SJCRH30 (cell line): ENCODE results near the gene HMCN2. TPM values are rescaled to one million over a fixed set of nuclear protein-coding genes. Genes with fewer than 3 reads are reported as not detected.
"Not testable (repeated sequence)": the region's sequence is repeated elsewhere in the genome, so short reads cannot be mapped to it uniquely, and the experiment has no call there.

ENCODE experiments used
- DNase-seq, 2 experiments: peaks; one replicate each; pipeline ENCODE4 v3.0.0-alpha.2; 2015 to 2020
- H3K27ac ChIP-seq: fragments of 250-450 bp; sonication (Bioruptor Pico); 2 replicates; pipeline ENCODE4 v1.5.1; 2020; ENCODE audit warnings: mild to moderate bottlenecking, moderate library complexity
- H3K27me3 ChIP-seq: fragments of 250-450 bp; sonication (Bioruptor Pico); 2 replicates; pipeline ENCODE4 v1.5.1; 2020; ENCODE audit warnings: mild to moderate bottlenecking, moderate library complexity
- H3K36me3 ChIP-seq: fragments of 250-450 bp; sonication (Bioruptor Pico); 2 replicates; pipeline ENCODE4 v1.5.1; 2020; ENCODE audit warnings: mild to moderate bottlenecking, moderate library complexity
- H3K4me1 ChIP-seq: fragments of 250-450 bp; sonication (Bioruptor Pico); 2 replicates; pipeline ENCODE4 v1.5.1; 2020; ENCODE audit warnings: mild to moderate bottlenecking, moderate library complexity
- H3K4me3 ChIP-seq: fragments of 250-450 bp; sonication (Bioruptor Pico); 2 replicates; pipeline ENCODE4 v1.5.1; 2020; ENCODE audit warnings: mild to moderate bottlenecking, moderate library complexity
- H3K9me3 ChIP-seq: fragments of 250-450 bp; sonication (Bioruptor Pico); replicated peaks from 2 replicates; pipeline ENCODE4 v1.5.1; 2020; ENCODE audit warnings: mild to moderate bottlenecking, moderate library complexity
- total RNA-seq: library from RNA; depleted of rRNA; stranded (reverse); fragments of >200 nt; shearing (Covaris generic); gene quantifications from 2 replicates; pipeline ENCODE4 v1.2.3, GENCODE V29; 2014

HMCN2 gene
- total RNA-seq, 1 experiment from 2014 or later: 5.6 TPM

DNA sequence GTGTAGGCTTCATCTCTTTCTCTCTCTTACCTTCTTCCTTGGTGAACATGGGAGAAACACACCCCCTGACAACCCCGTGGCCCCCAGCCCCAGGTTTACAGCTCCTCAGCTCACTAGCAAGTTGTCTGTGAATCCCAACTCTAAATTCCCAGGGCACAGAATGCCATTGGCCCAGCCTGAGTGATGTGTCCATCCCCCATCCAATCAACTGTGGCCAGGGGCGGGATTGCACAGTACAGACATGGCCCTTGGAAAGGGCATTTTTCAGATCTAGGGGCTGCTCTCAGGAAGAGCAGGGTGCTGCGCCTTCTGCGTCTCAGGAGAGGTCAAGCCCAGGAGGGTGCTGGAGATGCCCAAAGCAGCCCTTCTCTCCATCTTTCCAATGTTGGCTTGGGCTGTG, 131.0 kb downstream of the HMCN2 start:
- Histone ChIP-seq H3K4me3 (no peak overlapping the region), H3K27ac (no peak overlapping the region), H3K9me3 (no peaks in the 10 kb centered on the region), H3K36me3 (no peaks in the 10 kb centered on the region), H3K27me3 (0 out of 2 replicates have a peak, but pooled peaks cover 3% of the 10 kb centered on the region), H3K4me1 (peaks cover 9% of the 10 kb centered on the region; the same call in 1 of the 2 replicates)
- peak in 1 of 2 experiments; percentile 42 for DNase-seq

DNA sequence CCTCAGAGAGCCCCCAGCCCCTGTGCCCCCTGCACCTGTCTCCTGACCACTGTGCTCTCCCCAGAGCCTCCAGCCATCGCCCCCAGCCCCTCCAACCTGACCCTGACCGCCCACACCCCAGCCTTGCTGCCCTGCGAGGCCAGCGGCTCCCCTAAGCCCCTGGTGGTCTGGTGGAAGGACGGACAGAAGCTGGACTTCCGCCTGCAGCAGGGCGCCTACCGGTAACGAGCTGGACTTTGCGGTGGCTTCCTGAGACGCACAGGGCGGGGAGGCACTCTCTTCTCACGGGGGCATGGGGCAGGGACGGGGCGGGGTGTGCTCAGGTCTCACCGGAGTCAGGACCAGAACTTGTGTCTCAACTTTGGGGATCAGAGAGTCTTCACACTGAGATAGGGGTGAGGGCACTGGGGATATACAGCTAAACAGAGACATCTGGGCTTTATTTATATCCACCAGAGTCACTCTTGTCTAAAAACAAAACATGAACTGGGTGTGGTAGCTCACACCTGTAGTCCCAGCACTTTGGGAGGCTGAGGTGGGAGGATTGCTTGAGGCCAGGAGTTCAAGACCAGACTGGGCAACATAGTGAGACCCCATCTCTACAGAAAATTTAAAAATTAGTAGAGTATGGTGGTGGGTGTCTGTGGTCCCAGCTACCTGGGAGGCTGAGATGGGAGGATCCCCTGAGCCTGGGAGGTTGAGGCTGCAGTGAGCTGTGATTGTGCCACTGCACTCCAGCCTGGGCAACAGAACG, 133.1 kb downstream of the HMCN2 start:
- Histone ChIP-seq H3K9me3 (no peaks in the 10 kb centered on the region), H3K36me3 (no peaks in the 10 kb centered on the region)
- no peak for DNase-seq

DNA sequence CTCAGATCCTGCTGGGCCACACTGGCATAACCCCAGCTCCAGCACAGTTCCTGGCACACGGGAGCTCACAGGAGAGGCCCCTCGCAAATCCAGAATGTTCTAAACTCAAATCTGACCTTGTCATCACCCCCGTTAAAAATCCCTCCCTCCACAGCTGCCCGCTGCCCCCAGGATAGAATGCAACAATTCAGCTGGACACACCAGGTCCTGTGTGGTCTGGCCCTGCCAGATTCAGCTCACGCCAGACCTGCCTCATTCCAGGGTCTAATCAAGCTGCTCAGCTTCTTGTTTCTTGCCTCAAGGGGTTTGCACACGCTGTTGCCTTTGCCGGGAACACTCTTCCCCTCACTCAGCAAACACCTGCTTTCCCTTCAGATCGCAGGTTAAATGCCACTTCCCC, 134.2 kb downstream of the HMCN2 start:
- no peaks in the 10 kb centered on the region for H3K36me3 ChIP-seq
- H3K4me1 ChIP-seq: peaks cover 6% of the 10 kb centered on the region; the same call in 1 of the 2 replicates
- peak in 1 of 2 experiments; percentile 47 for DNase-seq
- no peak overlapping the region for H3K4me3 ChIP-seq
- H3K27me3 ChIP-seq: 0 out of 2 replicates have a peak, but pooled peaks cover 3% of the 10 kb centered on the region
- H3K9me3 ChIP-seq: no peaks in the 10 kb centered on the region
- no peak overlapping the region for H3K27ac ChIP-seq

More for the DNA sequence above, 133.1 kb downstream of the HMCN2 start:
- Histone ChIP-seq H3K4me3 (no peak overlapping the region), H3K27me3 (0 out of 2 replicates have a peak, but pooled peaks cover 3% of the 10 kb centered on the region), H3K27ac (no peak overlapping the region), H3K4me1 (peaks cover 6% of the 10 kb centered on the region; the same call in 1 of the 2 replicates)

DNA sequence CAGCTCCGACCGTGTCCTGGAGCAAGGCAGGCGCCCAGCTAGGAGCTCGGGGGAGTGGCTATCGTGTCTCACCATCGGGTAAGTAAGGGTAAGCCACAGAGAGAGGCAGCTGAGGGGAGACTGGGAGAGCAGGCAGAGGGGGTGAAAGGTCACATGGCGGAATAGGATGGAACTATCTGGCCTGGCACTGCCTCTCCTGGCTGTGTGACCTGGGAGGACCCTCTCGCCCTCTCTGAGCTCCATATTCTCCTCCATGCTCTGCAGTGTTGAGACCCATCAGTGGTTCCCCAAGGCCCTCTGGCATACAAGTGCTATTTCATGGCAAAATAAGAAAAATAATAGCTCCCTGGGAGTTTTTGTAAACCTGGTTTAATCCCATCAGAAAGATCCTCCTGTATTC, 135.3 kb downstream of the HMCN2 start:
- no peak overlapping the region for H3K4me3 ChIP-seq
- H3K36me3 ChIP-seq: no peaks in the 10 kb centered on the region
- peaks cover 6% of the 10 kb centered on the region; the same call in 1 of the 2 replicates for H3K4me1 ChIP-seq
- DNase-seq: no peak
- H3K27me3 ChIP-seq: 0 out of 2 replicates have a peak, but pooled peaks cover 3% of the 10 kb centered on the region
- H3K27ac ChIP-seq: no peak overlapping the region
- H3K9me3 ChIP-seq: no peaks in the 10 kb centered on the region

DNA sequence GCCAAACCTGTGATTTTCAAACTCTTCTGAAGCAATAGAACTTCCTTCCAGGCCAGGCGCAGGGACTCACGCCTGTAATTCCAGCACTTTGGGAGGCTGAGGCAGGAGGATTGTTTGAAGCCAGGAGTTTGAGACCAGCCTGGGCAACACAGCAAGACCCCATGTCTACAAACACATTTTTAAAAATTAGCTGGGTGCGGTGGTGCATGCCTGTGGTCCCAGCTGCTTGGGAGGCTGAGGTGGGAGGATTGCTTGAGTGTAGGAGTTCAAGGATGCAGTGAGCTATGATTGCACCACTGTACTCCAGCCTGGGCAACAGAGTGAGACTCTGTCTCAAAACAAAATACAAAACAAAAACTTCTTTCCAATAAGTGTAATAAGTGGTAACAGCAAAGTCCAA, 136.2 kb downstream of the HMCN2 start:
- not testable (repeated sequence) for H3K27ac ChIP-seq, DNase-seq, H3K4me3 ChIP-seq, H3K27me3 ChIP-seq, H3K9me3 ChIP-seq, H3K36me3 ChIP-seq, H3K4me1 ChIP-seq

DNA sequence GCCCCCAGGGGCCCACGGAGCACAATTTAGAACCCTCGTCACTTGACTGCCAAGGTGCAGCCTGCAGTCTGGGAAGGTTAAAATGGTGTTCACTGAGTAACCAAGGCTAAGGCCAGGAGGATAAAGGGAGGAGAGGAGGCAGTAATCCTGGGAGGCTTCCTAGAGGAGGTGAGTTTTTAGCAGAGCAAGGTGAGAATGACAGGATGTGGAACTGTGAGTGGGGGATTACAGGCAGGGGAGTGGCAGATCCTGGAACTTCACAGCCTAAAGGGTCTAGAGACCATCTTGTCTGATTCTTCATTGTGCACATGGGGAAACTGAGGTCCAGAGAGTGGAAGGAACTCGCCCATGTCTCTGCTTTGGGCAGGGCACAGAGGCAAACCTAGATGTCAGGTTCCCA, 136.7 kb downstream of the HMCN2 start:
- Histone ChIP-seq H3K27ac (no peak overlapping the region), H3K27me3 (0 out of 2 replicates have a peak, but pooled peaks cover 3% of the 10 kb centered on the region), H3K4me1 (peaks cover 6% of the 10 kb centered on the region; the same call in 1 of the 2 replicates), H3K36me3 (no peaks in the 10 kb centered on the region), H3K4me3 (no peak overlapping the region), H3K9me3 (no peaks in the 10 kb centered on the region)
- DNase-seq: no peak

DNA sequence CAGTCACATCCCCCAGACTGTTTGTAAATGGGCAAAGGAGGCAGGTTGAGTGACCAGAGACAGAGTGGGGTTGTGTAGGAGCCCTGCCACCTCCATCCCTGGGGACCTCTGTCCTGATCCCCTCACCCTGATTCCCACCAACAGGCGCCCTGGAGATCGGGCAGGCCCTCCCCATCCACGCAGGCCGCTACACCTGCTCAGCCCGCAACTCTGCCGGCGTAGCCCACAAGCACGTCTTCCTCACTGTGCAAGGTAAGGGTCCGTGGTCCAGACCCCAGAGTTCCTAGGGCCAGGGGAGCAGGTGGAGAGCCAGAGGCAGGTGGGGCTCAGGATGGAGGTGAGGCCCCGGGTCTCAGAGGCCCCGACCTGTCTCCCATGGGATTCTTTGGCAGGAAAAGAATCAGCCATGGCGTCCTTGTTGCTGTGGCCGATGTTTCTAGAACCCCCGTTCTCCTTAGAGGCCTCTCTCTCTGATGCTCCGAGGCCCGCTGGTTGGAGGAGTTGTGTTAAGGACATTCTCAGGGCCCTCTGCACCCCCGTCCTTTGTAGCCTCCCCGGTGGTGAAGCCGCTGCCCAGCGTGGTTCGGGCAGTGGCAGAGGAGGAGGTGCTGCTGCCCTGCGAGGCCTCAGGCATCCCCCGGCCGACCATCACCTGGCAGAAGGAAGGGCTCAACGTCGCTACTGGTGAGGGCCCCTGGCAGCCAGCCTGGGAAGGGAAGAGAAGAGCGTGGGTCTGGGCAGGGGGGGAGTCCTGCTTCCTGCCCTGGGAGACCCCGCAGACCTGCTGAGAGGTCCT, 137.3 kb downstream of the HMCN2 start:
- H3K27ac ChIP-seq: no peak overlapping the region

DNA sequence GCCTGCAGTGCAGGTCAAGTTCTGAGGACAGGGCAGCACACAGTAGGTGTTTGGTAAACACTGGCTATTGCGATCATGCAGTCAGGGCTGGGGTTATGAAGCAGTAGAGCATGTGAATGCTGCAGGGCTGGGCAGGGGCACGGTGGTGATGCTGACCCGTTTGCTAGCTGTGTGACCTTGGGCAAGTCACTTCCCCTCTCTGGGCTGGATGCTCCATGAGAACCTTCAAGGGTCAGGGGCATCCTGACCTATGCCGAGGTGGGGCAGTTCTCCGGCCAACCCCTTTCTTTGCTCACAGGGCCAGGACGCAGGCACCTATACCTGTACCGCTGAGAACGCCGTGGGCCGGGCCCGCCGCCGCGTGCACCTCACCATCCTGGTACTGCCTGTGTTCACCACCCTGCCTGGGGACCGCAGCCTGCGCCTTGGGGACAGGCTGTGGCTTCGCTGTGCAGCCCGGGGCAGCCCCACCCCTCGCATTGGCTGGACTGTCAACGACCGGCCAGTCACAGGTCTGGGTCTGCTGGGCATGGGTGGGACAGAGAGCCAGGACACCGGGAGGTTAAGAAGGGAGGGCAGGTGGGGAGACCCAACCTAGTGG, 140.2 kb downstream of the HMCN2 start:
- Histone ChIP-seq H3K4me1 (no peaks in the 10 kb centered on the region), H3K9me3 (no peaks in the 10 kb centered on the region), H3K27ac (no peak overlapping the region), H3K36me3 (no peaks in the 10 kb centered on the region), H3K27me3 (no peaks in the 10 kb centered on the region), H3K4me3 (no peak overlapping the region)
- no peak for DNase-seq

More for the DNA sequence above, 137.3 kb downstream of the HMCN2 start:
- Histone ChIP-seq H3K36me3 (no peaks in the 10 kb centered on the region), H3K4me1 (peaks cover 6% of the 10 kb centered on the region; the same call in 1 of the 2 replicates), H3K27me3 (0 out of 2 replicates have a peak, but pooled peaks cover 3% of the 10 kb centered on the region), H3K4me3 (no peak overlapping the region), H3K9me3 (no peaks in the 10 kb centered on the region)
- DNase-seq: no peak

DNA sequence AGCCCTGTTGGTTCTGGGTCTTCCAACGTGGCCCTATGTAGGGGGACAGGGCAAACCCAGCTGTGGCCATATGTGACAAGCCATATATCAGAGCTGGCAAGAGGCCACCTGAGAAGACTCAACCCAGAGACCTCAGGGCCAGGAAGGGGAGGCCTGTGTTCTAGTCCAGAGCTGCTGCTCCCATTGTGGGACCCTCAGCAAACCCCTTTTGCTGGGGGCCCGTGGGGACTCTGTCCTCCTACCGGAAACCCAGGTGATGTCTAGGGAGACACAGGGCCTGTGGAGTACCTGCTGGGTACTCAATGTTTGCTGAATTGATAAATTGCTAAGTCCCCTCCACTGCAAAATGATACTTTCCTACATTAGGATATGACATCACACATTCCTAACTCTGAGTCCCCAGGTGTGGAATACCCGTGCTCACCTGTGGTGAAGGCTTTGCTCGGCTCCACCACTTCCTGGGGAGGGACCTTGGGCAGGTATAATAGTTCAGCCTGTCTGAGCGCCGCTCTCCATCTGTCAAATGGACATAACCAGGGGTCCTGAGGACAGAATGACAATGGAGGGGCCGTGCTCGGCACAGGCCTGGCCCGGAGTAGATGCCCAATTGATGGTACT, 140.8 kb downstream of the HMCN2 start:
- Histone ChIP-seq H3K27ac (no peak overlapping the region), H3K36me3 (no peaks in the 10 kb centered on the region), H3K4me3 (no peak overlapping the region), H3K27me3 (no peaks in the 10 kb centered on the region), H3K9me3 (no peaks in the 10 kb centered on the region), H3K4me1 (no peaks in the 10 kb centered on the region)
- no peak for DNase-seq

DNA sequence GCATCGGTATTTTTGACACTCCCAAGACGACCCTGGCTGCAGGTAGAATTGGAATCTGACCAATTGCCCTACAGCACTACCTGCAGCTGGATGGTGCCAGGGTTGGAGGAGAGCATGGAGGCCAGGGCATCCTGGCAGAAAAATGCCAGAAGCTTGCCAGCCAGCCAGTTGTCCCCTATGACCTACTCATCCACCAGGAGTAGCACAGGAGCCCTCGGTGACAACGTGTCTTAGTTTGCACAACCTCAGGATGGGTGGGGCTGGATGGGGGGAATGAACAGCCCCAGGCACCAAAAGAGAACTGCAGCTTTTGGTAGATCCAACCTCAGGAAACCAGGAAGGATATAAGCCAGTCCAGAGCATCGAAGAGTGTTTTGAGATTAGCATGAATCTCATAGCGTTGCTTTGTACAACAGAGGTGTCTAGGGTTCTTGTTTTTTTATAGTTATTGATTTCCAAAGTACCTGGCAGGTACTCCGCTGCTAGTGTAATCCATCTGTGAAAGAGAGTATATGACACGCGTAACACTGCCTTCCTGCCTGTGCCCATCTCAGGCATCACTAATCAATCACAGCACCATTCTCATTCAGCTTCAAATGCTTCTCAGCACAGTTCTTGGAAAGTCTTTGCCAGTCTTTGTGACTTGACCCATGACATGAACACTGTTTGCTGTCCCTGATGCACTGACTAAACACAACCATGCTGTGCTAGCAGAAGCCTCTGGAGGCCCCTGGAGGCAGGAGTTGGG, 142.5 kb downstream of the HMCN2 start:
- Histone ChIP-seq H3K4me1 (peaks cover 3% of the 10 kb centered on the region; the same call in 1 of the 2 replicates), H3K27ac (no peak overlapping the region), H3K9me3 (no peaks in the 10 kb centered on the region), H3K36me3 (no peaks in the 10 kb centered on the region), H3K4me3 (no peak overlapping the region), H3K27me3 (no peaks in the 10 kb centered on the region)
- DNase-seq: no peak

DNA sequence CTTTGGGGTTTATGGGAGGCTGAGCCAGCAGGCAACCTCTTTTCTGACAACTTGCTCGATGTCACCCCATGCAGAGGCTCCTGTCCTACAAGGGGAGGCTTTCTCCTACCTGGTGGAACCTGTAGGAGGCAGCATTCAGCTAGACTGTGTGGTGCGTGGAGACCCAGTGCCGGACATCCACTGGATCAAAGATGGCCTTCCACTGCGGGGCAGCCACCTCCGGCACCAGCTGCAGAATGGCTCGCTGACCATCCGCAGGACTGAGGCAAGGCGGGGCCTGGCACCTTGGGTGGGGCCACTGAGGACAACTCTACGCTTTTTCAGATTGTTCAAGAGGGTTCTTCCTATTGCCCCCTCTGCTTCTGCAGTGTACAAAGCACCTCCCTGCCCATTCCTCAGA, 143.1 kb downstream of the HMCN2 start:
- no peak overlapping the region for H3K27ac ChIP-seq
- no peaks in the 10 kb centered on the region for H3K36me3 ChIP-seq
- no peaks in the 10 kb centered on the region for H3K27me3 ChIP-seq
- no peaks in the 10 kb centered on the region for H3K9me3 ChIP-seq
- no peak overlapping the region for H3K4me3 ChIP-seq
- no peak for DNase-seq
- H3K4me1 ChIP-seq: peaks cover 3% of the 10 kb centered on the region; the same call in 1 of the 2 replicates

DNA sequence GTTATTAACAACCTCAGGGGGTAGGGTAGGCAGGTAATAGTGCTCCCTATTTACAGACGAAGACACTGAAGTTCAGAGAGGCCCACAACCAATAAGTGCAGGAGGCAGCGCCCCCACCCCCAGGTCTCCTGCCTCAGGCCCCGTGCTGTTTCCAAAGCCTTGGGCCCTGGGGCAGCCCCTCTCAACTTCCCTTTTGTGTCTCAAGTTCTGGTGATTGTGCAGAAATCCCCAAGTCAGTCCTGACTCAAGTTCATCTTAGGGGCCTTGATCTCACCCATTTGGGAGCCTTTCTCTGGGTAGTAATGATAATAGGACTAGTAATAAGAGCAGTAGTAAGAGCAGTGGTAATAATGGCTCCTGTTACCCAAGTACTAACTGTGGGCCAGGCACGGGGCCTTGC, 143.7 kb downstream of the HMCN2 start:
- Histone ChIP-seq H3K27me3 (no peaks in the 10 kb centered on the region), H3K27ac (no peak overlapping the region), H3K36me3 (no peaks in the 10 kb centered on the region), H3K9me3 (no peaks in the 10 kb centered on the region), H3K4me3 (no peak overlapping the region), H3K4me1 (peaks cover 3% of the 10 kb centered on the region; the same call in 1 of the 2 replicates)
- DNase-seq: no peak

DNA sequence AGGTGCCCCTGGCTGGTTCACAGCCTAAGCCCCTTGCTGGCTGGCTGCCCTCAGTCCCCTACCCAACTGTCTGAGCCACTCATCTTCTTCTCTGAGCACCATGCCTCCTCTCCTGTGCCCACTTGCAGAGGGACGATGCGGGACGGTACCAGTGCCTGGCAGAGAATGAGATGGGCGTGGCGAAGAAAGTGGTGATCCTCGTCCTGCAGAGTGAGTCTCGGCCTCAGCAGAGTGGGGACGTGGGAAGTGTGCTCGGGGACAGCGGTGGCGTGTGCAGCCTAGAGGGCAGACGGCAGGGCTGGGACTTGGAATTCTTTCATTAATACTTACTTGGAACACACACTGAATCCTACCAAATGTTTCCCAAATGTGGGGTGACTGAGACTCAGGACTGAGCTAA, 144.9 kb downstream of the HMCN2 start:
- DNase-seq: no peak
- Histone ChIP-seq H3K9me3 (no peaks in the 10 kb centered on the region), H3K4me1 (peaks cover 3% of the 10 kb centered on the region; the same call in 1 of the 2 replicates), H3K36me3 (no peaks in the 10 kb centered on the region), H3K27me3 (no peaks in the 10 kb centered on the region), H3K4me3 (no peak overlapping the region), H3K27ac (no peak overlapping the region)

DNA sequence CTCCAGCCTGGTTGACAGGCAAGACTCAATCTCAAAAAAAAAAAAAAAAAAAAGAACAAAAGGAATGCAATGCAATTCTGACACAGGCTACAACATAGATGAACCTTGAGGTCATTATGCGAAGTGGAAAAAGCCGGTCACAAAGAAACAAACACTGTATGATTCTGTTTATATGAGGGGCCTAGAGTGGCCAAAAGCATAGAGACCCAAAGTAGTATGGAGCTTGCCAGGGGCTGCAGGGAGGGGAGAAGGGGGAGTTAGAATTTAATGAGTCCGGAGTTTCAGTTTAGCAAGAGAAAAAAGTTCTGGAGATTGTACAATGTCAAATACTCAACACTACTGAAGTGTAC, 146.0 kb downstream of the HMCN2 start:
- Histone ChIP-seq H3K36me3 (no peaks in the 10 kb centered on the region), H3K4me1 (peaks cover 3% of the 10 kb centered on the region; the same call in 1 of the 2 replicates), H3K9me3 (no peaks in the 10 kb centered on the region), H3K27ac (no peak overlapping the region), H3K27me3 (no peaks in the 10 kb centered on the region), H3K4me3 (no peak overlapping the region)
- DNase-seq: no peak
